Kidney capillary endothelial cell (primary cell): ENCODE data around the gene SKOR1.

Experiments used
- DNase-seq: peaks from one replicate; pipeline ENCODE4 v3.0.0-alpha.2; 2018; ENCODE audit warnings: low spot score

SKOR1 gene

DNA sequence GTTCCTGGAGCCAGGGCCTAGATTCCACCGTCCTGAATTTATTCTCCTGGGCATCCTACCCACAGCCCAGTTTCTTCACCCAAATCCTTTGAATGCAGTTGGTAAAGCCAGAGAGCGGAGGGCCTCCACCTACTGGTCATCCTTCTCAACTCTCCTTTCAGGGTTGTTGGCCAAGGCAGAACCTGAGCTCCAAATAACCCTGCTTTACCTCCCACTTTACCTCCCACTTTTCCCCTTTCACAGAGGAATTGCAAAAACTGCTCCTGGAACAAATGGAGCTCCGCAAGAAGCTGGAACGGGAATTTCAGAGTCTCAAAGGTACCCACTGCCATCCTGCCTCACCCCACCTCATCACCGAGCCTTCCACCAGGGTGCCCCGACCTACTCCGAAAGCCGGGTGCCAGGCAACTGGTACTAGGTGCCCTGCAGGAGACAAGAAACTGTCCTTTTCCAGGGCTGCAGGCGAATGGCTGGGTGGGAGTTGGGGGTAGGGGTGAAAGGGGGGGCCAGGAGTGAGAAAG lies 6.8 kb downstream of the SKOR1 start:
- DNase-seq, result no peak

DNA sequence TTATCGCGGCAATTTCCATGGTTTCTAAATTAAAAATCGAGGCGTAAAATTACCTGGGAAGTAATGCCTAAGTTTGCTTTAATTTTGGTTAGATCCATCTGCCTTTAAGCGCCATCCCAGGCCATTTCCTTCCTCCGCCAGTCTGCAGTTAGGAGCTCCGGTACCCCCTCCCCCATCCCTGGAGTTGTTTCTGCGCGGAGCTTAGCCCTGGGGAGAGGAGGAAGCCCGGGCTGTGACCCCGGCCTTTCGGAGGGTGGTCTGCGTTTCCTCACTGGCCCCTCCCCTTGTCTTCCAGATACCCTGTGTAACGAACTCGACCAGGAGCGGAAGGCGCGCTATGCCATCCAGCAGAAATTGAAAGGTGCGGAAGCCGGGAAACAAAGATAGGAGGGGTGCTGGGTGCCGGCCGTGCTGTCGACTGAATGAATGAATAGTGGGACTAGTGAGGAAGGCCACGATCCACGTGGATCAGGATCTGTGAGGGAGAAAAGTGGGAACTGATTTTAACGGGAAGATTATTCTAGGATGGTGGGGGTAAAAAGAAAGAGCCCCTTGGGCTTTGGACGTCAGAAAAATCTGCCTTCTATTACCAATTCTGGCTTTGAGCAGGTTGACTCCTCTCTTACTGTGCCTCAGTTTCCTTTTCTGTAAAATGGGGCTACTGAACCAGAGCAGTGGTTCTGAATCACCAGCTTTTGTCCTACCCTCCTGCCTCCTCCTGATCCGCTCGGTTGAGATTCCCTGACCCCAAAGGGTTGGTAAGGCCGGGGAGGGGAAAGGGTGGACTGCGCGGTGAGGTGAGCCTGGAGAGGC lies 7.8 kb downstream of the SKOR1 start:
- no peak for DNase-seq

DNA sequence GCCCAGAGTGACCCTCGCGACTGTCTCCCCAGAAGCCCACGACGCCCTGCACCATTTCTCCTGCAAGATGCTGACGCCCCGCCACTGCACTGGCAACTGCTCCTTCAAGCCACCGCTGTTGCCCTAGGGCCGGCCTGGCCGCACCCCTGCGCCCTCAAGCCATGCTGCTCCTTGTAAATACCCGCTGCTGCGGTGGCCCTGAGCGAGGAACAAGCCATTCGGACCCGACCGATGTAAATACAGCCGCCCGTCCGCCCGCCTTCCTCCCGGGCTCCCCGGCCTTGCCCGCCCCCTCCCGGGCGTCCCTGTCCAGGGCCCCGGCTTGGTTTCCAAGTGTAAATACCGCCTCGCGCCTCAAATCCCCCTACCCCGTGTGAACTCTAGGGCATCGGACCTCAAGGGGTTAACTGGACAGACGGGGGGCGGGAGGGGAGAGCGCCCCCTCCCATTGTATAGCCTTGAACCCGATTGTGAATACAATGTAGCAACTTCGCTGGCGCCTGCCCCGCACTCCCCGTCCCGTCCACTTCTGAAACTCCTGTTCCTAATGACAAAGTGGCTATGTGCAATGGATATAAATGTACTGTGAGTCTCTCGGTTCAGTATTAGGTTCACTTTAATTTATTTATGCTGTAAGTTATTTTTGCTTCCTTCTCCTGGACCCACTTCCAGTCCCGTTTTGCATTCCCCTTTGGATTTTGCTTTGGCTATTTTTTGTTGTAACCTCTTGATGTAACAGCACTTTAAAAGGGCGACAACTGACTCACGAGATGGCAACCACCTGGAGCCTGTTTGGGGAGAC lies 8.6 kb downstream of the SKOR1 start:
- no peak for DNase-seq

DNA sequence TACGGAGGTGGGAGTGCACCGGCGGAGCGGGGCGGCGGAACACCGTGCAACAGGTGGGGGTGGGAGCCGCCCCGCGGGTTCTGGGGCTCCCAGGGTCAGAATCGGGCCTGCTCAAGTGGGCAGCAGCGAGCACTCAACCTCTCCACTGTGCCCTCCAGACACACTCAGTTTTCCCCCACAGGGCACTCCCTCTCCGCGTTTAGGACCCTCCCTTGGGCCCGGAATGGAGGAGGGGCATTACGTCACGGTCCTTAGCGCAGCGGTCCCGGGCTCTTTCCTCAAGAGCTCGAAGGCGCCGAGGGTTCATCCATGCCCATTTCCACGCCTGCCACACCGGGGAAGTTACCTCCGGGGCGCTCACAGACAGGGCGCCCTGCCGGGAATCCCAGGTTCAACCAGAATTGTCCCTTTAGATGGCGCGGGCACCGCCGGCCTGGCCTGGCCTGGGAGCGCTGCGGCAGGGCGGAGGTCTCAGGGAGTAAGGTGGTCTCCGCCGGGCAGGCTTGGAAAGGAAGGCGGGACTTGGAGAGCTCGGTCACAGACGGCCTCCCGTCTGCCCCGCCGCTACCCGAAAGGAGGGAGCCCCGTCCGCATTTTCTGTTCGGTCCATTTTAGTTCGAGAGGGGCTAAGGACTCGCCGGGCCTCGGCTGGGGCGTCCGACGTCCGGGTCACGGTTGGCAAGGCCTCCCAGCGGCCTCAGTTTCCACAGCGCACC lies 9.4 kb downstream of the SKOR1 start:
- DNase-seq, result no peak

DNA sequence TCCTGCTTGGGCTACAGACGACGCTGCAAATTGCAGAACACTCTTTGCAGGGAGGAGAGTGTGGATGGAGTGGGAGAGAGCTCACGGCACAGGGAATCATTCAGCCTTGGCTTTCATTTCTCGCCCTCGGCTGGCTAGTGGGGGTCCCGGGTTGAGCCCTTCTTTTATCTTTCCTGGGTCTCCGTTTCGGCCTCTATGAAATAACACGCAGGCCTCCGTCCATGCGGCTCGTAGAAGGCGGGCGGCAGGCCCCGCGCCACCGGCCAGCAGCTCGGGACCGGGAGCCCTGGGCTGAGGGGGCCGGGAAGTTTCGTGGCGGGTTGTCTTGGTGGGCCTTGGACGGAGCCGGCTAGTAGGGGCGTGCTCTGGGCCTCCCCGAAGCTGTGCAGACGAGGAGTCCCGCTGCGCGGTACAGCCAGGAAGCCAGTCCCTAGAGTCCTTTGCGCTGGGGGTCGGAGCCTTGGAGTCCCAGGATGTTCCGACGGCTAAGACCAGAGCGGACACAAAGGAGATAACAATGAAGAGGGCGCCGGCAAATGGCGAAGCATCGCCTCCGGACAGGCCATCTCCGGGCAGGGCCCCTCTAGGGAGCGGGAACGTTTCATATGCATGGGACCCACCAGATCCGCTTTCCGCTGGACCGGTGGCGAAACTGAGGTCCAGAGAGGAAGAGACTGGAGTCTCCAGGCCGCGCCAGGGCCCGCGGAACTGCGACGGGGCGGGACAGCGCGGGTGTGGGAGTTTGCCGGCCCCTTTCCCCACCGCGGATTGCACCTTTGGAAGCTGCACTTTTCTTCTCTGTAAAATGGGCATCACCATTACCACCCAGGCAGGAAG lies 10.2 kb downstream of the SKOR1 start:
- DNase-seq, result no peak

DNA sequence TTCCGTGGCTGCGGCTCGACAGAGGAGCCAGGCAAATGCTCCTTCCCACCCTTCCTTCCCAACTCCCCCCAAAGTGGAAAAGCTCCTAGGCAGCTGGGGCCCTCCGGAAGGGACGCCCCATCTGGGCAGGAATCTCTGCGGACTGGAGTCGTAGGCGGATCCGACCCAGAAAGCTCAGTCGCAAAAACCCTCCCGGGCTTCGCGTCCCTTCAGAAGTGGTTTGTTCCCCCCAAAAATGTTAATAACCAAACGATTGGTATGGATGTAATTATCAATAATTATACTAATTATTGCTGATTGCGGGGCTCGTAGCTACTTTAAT lies 10.8 kb downstream of the SKOR1 start:
- no peak for DNase-seq

DNA sequence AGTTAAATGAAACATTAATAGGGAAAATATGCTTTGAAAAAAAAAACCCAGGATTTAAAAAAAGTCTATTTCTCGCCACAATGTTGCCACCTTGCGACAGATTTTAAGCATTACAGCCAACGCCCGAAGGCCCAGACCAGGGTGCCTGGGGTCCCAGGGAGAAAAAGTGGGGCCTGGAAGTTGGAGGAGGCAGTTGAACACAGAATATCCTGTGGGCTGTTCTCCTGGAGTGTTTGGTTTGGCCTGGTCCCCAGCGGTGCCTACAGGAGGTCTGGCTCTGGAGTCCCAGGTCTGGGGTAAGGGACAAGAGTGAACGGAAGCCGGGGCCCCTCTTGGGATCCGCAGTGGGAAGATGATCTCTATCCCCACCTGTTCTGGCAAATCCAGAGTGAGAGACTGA lies 11.2 kb downstream of the SKOR1 start:
- DNase-seq, result peak; percentile 65

DNA sequence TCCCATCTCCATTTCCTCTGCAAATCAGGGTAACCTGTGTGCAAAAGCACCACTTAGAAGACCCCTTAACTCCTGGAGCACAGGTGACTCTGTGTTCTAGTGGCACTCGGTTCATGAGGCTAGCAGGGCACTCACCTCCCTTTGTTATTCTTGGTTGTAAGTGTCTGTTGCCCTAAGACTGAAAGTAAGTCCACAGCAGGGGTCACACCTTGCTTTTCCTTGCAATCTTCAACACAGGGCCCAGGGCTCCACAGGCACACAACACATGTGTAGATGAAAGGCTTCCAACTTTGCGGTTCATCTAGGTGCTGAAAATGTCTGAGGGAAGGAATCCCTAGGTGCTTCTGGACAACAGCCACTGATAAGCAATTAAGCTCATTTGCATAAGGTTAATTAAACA lies 11.6 kb downstream of the SKOR1 start:
- DNase-seq, result no peak

DNA sequence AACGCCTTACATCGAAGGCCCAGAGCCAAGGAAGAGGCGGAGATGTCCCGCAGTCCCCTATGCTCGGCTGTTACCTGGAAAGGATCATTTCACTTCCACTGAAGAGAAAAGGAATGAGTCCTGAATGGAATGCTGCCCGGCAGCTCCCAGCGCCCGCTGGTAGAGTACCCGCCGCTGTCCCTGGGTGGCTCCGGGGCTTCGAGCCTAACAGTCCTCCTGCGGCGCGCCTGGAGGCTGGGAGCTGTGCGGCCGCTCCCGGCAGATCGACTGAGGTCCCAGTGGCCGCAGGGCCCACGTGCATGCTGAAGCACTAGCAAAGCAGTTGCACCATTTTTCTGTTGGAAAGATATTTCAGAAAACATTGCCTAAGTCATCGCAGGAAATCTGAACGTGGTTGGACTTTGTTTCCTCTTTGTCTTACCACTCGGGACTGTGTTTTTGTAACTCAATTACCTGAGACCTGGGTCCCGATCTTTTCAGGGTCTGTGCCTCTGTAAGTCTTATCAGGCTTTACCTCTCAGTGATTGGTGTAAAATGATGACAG lies 13.6 kb downstream of the SKOR1 start:
- DNase-seq, result no peak

DNA sequence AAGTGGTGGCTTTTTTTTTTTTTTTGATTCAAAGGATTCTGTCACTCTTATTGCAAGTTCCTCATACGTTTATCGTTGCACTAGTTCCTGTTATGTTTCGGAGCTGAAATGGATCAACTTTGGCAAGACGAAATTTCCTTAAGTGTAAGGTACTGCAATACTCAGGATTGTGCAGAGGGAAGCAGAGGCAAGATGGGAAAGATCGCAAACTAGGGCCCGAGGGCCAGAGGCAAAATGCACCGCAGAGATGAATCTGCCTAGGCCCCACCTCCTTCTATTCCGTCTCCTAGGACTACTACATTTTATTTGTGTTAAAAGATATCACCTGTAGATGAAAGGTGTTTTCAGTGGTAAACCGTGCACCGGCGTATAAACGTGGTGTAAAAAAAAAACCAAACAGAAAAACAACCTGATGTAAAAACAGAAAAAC lies 14.2 kb downstream of the SKOR1 start:
- no peak for DNase-seq

DNA sequence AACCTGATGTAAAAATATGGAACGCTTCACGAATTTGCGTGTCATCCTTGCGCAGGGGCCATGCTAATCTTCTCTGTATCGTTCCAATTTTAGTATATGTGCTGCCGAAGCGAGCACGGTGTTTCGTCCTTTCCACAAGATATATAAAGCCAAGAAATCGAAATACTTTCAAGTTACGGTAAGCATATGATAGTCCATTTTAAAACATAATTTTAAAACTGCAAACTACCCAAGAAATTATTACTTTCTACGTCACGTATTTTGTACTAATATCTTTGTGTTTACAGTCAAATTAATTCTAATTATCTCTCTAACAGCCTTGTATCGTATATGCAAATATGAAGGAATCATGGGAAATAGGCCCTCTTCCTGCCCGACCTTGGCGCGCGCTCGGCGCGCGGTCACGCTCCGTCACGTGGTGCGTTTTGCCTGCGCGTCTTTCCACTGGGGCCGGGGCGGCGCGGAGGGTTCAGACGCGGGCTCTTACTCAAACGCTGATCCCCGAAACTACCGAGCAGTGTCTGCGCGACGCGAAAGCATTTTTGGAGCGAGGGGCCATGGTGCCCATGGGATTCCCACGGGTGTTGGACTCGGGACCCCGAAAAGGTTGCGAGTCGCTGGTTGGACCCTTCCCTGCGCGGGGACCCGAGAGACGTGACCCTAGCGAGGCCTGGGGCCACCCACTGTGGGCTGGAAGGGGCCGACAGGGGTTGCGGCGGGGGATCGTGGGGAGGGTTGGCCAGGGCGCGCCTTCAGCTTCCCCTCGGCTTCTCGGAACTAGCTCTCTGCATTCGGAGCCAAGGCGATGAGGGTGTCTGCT lies 14.8 kb downstream of the SKOR1 start, which contains the start of gene RNU6-1:
RNU6-1 (minus strand) TSS at position 117 of the 820 bp plus-strand sequence.
- peak; percentile 96 for DNase-seq

DNA sequence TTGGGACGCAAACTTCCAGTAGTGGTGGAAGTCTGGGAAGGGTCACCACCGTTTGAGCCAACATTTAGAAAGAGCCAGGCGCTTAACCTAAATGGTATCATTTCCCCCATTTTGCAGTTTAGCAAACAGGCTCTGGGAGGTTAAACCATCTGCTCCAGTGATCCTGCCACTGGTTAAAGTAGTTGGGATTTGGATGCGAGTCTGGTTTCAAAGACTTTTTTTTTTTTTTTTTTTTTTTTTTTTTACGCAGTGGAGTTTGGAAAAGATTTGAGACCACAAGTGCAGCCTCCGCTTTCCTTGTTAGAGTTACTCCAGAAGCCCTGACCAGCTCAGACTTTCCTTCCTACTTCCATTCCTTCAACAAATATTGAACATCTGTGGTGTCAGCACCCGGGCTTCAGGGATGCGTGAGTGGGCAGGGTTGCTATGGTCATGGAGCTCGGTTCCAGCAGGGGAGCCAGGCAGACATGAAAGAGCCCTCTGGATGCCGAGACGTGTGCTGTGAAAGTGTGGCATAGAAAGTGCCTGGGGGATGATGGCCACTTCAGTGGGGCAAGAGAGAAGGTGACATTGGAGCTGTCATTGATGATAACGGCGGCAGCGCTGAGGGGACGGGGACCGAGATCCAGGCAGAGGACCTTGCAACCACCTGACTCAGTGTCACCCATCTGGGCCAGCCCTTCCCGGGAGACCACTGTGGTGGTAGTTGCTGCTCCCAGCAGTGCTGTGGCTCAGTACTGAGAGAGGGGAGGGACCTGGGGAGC lies 15.6 kb downstream of the SKOR1 start:
- no peak for DNase-seq

DNA sequence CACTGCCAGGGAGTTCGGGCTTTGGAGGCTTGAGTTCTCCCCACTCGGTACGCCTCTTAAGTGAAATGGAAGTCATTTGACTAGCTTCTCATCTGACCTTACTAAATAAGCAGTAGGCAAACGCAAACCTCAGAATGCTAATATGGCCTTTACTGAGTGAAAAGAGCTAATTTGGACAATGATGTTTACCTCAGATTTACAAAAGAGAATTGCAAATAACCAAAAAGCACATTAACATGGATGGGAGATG lies 16.1 kb downstream of the SKOR1 start:
- no peak for DNase-seq

DNA sequence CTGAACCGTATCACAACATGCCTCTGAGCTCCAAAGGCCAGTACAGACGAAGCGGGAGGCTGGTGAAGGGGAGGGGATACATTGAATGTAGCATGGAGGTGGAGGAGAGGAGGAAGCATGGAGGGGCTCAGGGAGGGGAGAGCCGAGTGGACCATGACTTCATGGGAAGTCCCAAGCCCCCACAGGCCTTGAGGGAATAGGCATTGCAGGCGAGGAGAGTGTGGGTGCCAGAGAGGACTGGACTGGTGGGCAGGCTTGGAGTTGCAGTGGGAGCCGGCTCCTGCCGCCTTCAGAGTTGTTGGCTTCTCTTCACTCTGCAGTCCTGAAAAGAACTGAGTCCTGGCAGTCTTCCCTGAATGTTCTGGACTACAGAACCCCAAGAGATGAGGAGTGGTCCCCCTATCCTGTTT lies 17.8 kb downstream of the SKOR1 start:
- DNase-seq, result no peak

DNA sequence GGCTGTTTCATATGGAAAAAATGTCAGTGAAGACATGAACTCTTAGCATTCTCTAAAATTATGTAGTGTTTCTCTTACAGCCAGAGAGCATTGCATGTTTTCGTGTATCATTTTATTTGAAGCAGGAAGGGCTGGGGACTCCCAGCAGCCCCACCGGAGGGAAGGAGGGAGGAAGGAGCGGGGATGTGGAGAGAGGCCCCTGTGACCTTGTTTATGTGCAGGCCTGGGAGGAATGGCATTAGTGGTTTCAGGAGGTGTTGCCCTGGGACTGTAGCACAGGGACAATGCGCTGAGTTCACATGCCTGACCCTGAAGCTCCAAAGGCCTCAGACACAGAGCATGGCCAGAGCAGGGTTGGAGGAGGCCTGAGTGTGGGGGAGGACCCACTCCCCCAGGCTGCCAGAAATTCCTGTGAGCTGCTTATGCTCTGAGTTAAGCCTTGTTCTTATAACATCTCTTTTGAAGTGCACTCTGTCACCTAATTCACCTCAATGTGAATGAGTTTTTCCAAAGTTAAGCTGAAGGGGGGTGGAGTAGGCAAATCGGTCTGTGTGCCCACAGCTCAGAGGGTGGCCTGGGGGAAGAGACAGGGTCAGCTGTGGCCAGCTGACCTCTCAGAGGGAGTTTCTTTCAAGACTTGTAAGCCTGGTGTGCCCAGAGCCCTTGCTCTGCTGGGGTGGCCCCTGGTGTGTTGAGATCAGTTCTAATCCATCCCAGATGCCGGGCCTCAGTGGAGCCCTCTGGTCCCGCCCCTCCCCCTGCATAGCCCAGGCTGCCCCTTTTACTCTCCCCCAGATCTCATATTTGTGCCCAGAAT lies 18.5 kb downstream of the SKOR1 start:
- DNase-seq, result no peak

DNA sequence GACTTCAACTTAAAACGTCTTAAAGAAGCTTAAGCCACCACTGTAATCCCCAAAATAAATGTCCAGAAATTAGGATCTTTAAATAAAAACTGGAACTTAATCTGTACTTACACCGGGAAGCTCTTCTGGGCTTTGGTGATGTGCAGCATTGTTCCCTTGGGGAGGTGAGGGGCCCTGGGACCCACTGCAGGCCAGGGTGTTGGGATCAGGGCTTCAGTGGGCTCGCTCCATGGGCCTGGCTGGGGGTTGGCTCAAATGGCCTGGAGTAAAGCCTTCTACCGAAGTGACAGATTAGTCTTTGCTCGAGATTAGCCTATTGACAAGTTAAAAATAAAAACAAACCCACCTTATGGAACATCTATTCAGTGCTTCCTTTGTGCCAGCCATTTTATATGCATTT lies 20.7 kb downstream of the SKOR1 start:
- DNase-seq, result no peak

DNA sequence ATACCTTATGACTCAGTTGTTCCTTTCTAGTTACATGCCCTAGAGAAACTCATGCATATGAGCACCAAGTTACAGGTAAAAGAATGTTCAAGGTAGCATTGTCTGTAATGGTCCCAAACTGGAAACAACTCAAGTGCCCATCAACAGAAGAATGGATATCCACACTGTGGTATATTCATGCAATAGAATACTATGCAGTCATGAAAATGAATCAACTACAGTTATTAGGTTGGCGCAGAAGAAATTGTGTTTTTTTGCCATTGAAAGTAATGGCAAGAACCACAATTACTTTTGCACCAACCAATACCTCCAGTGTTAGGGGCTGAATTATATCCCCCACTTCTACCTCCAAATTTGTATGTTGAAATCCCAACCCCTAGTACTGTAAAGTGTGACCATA lies 24.2 kb downstream of the SKOR1 start:
- no peak for DNase-seq

DNA sequence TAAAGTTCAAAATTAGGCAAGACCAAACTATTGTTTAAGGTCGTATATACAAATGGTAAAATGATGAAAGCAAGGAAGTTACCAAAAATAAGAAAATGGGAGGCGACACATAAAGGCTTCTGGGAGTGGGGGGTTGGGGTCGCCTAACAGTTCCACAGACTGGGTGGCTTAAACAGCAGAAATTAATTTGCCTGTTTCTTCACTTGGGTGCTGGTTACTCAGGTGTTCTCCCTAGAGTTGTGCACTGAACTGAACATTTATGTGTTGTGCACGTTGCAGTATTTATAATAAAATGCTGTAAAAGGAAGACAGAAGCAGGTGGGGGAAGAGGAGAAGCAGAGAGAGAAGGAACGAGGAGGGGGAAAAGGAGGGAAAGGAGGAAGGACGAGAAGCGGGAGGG lies 25.0 kb downstream of the SKOR1 start:
- DNase-seq, result no peak

DNA sequence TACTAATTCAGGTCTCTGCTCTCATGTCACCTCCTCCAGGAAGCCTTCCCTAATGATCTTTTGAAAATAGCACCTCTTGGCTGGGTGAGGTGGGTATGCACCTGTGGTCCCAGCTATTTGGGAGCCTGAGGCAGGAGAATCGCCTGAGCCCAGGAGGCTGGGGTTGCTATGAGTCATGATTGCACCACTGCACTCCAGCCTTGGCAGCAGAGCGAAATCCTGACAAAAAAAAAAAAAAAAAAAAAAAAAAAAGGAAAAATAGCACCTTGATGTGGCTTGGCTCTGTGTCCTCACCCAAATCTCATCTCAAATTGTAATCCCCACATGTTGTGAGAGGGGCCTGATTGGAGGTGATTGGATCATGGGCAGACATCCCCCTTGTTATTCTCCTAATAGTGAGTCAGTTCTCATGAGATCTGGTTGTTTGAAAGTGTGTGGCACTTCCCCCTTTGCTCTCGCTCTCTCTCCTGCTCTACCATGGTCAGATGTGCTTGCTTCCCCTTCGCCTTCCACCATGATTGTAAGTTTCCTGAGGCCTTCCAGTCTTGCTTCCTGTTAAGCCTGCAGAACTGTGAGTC lies 25.8 kb downstream of the SKOR1 start:
- DNase-seq, result no peak
